Activated CD8-positive, alpha-beta memory T cell treated with anti-CD3 and anti-CD28 coated beads, Interleukin-2, amount 50 U/mL, for 4 hours (primary cell): ENCODE results near the gene SLC25A11.
A peak's percentile ranks its signal among the peaks of the same experiment; 100 is the strongest.

Source experiments
- DNase-seq: peaks from one replicate; pipeline ENCODE4 v3.0.0-alpha.2; 2020

The SLC25A11 gene

GRCh38 chr17:4965311-4965986, 25.6 kb upstream of the SLC25A11 start:
- DNase-seq: no peak

DNA sequence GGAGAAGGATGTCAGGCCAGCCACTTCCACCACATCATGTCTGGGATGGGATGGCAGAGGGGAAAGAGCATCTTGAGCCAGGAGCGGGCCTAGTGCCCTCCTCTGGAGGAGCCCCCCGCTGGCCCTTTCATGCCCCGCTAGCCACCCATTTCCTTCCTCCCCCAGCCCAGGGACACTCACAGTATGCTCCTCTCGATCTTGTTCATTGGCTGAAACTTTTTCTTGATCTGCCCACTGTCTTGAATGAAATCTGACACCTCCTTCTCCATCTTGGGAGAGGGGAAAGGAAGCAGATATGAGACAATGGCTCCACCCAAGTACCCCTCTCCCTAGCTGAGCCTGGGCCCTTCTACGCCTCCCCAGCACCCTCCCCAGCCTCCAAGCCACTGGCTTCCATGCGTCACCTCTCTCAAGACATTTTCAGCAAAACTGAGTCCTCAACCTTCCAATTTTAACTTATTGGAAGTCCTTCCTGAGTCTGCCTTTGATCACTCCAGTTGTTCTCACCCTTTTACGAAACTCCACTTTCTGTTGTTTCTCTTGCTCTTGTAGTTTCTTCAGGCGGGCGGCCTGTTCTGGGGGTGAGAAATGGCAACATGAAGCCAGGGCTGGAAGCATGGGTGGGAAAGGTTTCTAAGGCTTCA, 20.6 kb upstream of the SLC25A11 start:
- no peak for DNase-seq

- DNase-seq: no peak
These were observed 19.6 kb upstream of the SLC25A11 start for GRCh38 chr17:4959261-4959965.

DNA sequence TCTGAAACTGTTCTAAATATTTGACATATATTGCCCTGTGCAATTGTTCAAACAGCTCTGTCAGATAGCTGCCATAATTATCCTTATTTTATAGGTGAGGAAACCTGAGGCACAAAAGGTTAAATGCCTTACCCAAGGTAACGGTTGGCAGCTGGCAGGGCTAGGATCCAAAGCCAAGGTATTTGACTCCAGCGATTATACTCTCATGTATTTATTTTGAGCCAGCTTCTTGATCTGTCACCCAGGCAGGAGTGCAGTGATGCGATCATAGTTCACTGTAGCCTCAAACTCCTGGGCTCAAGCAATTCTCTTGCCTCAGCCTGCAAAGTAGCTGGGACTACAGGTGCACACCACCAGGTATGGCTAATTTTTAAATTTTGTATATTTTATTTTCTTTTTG, 18.3 kb upstream of the SLC25A11 start:
- no peak for DNase-seq

DNA sequence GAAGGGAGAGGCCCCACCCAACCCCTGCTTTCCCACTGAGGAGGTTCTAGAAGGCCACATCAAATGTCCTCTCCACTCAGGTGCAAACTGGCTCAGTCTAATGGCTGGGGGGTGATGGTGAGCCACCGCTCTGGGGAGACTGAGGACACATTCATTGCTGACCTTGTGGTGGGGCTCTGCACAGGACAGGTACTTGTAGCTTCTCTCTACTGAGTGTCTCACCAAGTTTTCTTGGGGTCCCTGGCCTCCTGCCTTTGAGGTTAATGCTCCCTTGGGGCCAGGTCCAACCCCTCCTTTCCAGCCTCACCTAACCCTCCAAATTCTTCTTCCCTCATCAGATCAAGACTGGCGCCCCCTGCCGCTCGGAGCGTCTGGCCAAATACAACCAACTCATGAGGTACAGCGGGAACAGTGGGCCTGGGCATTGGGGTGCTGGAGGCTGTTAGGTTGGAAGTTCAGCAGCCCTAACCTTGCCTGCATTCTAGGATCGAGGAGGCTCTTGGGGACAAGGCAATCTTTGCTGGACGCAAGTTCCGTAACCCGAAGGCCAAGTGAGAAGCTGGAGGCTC, 16.7 kb upstream of the SLC25A11 start:
- peak; percentile 51 for DNase-seq

DNA sequence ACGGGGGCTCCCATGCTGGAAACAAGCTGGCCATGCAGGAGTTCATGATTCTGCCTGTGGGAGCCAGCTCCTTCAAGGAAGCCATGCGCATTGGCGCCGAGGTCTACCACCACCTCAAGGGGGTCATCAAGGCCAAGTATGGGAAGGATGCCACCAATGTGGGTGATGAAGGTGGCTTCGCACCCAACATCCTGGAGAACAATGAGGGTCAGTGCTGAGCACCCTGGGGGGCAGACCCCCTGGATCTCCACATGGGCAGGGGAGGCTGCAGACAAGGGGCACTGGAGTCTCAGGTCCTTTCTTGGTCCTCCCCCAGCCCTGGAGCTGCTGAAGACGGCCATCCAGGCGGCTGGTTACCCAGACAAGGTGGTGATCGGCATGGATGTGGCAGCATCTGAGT, 15.2 kb upstream of the SLC25A11 start:
- DNase-seq: no peak

GRCh38 chr17:4953451-4953961, 13.7 kb upstream of the SLC25A11 start:
- DNase-seq: no peak

DNA sequence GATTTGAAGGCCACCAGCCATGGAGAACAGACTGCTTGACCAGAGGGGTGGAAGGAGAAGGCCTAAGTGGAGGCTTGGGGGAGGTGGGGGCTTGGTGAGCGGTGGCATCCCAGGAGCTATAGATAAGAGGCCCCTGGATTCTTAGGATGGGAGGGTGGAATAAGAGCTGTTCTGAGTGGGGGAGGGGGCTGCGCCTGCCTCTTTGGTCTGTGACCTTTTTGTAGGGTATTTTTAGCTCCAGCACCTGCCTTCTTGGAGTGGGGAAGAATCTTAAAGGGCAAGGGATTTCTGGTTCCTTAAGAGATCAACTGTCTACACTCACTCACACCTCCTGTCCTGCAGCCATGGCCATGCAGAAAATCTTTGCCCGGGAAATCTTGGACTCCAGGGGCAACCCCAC, 11.6 kb upstream of the SLC25A11 start:
- DNase-seq: no peak

DNA sequence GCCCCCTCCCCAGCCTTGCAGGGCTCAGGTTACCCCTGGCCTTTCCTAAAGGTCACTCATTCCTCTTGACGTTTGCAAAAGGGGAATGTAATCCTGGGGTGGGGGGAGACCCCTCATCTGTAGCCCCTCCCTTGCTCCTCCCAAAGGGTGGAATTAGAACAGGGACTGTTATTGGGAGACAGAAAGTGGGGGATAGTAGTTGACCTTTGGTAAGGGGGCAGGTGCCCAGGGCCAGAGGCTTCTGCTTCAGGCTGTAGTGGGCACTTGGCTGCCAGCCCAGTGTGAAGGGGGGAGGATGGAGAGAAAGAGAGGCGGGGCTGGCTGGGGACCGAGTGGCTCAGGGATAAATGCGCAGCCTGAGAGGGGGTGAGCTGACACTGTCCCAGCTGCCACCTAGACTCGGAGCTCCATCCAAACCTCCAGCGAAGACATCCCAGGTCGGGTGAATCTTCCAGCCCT, 10.9 kb upstream of the SLC25A11 start, which contains the start of gene ENO3:
Gene ENO3 (plus strand): TSS at position 374 of the 459 bp plus-strand sequence. CDS start 711 bp downstream, outside the sequence.
- DNase-seq: no peak

- peak; percentile 70 for DNase-seq
These were observed 10.4 kb upstream of the SLC25A11 start for GRCh38 chr17:4950075-4950745.

GRCh38 chr17:4949321-4950074, 9.7 kb upstream of the SLC25A11 start:
- peak; percentile 74 for DNase-seq

GRCh38 chr17:4948931-4949320, 9.1 kb upstream of the SLC25A11 start:
- DNase-seq: peak; percentile 66

- DNase-seq: peak; percentile 88
These were observed 8.5 kb upstream of the SLC25A11 start, which contains the start of gene PFN1 for GRCh38 chr17:4948166-4948930. Gene PFN1, minus strand, starts transcription at chr17:4948530. Its CDS starts 136 bp downstream, at chr17:4948394.

- peak; percentile 68 for DNase-seq
These were observed 7.7 kb upstream of the SLC25A11 start for GRCh38 chr17:4947411-4948165.

- DNase-seq: no peak
These were observed 7.2 kb upstream of the SLC25A11 start for GRCh38 chr17:4947010-4947410.

DNA sequence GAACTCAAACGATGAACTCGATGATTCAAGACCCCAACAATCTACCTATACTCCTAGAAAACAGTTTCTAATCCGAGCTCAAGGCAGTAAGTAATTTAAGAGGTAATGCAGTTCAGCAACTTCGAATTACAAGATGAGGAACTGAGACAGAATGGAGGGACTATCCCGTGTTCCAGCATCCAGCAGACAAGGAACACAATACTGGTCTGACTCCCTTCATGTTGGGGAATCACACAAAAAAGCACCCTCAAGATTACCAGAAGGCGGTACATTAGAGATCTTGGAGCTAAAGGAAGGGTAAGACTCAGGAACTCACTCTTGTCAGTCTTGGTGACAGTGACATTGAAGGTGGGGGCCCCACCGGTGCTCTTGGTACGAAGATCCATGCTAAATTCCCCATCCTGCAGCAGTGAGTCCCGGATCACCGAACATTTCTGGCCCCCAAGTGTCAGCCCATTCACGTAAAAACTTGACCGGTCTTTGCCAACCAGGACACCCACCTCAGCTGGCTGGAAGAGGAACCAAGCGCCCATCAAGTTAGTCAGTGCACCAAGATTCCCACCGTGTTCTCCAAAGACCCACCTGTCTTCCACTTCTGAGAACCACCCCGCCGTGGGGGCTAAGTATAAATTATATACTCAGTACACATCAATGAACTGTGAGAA, 6.6 kb upstream of the SLC25A11 start:
- no peak for DNase-seq

GRCh38 chr17:4945944-4946280, 6.1 kb upstream of the SLC25A11 start:
- DNase-seq: no peak

DNA sequence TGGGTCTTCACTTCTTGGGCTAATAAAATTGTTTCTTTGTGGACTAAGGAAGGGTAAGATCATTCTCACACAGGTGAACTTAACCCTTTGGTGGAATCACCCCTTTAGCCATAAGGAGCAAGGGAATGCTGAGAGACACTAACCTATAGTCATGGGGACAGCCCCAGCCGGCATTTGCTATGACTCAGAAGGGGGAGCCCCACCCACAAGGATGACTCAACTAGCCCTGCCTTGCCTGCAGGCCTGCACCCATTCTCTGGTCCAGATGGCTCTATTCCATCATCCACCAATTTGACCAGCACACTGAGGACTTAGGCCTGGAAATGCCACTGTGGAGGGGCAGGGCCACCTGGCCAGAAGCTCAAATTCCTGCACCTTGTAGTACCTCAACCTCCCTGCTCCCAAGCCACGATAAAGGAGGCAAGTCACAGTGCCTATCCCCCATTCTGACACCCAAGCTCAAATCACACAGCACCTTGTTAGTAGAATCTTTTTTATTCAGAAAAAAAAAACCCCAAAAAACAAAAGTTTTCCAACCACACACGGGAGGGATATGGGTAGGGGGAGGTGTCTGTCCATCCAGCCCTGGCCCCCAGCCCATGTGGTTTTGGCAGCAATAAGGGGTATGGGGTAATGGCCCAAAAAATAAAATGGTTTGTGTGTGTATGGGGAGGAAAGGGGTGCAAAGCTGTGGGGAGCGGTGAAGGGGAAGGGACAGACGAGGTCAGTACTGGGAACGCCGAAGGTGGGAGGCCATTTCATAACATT, 5.5 kb upstream of the SLC25A11 start:
- peak; percentile 87 for DNase-seq
